HG02623 (cell line): ENCODE data around the gene FGG.
"Not testable (repeated sequence)": the region's sequence is repeated elsewhere in the genome, so short reads cannot be mapped to it uniquely, and the experiment has no call there.

Experiments used
- ATAC-seq: cut with Tn5 transposase; IDR thresholded peaks from one replicate; pipeline ENCODE4 v1.9.1; 2021; ENCODE audit warnings: moderate library complexity; ENCODE audit not compliant: unreplicated experiment

Gene FGG

GRCh38 chr4:154611833-154612232, 623 bp downstream of the FGG start:
- ATAC-seq, result no peak

DNA sequence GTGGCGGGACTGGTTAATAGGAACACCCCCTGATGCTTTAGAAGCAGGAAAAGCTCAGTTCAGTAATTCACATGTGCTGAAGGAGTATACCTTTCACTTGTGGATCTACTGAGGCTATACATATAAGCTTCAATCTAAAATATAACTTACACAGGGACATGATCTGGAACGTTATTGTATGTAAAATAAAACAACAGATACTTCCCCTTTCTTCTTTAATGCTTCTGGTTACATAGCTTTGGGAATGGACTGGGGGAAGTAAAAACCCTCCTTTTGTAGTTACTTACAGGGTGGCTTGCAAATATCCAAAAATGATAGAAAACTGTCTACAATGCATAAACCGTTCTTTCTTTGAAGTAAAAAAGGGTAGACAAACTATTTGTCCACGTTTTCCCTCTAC, 1.9 kb downstream of the FGG start:
- ATAC-seq, result no peak

GRCh38 chr4:154609532-154609931, 2.9 kb downstream of the FGG start:
- no peak for ATAC-seq

- no peak for ATAC-seq
Observed at GRCh38 chr4:154608361-154609252, 3.8 kb downstream of the FGG start.

- no peak for ATAC-seq
Observed at GRCh38 chr4:154606728-154607723, 5.4 kb downstream of the FGG start.

DNA sequence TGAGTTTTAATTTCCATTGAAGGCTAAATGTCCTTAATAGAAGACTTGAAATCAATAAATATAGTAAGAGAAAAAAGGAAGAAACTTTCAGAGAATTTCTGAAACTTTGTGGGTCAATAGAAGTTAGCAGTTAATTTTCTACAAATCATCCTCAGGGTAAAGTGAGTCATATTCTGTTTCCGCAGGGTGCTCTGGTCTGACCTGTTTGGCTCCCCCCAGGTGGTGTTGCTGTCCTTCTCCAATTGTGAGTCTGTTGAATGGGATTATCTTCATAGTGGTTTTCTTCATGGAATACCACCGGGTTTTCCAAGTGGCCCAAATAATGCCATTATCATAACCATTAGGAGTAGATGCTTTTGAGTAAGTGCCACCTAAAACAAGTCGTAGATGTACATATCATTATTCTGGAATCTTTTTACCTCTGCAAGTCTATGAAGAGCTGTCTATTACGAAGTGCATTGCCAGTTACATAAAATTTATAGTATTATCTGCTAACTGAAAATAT, 7.7 kb downstream of the FGG start:
- no peak for ATAC-seq

- no peak for ATAC-seq
Observed at GRCh38 chr4:154603033-154603943, 9.2 kb downstream of the FGG start.

GRCh38 chr4:154602404-154603020, 9.9 kb downstream of the FGG start:
- ATAC-seq, result no peak

GRCh38 chr4:154597798-154598774, 14.4 kb downstream of the FGG start:
- no peak for ATAC-seq

GRCh38 chr4:154597281-154597680, 15.2 kb downstream of the FGG start:
- ATAC-seq, result not testable (repeated sequence)

- no peak for ATAC-seq
Observed at GRCh38 chr4:154595807-154596206, 16.6 kb downstream of the FGG start.

DNA sequence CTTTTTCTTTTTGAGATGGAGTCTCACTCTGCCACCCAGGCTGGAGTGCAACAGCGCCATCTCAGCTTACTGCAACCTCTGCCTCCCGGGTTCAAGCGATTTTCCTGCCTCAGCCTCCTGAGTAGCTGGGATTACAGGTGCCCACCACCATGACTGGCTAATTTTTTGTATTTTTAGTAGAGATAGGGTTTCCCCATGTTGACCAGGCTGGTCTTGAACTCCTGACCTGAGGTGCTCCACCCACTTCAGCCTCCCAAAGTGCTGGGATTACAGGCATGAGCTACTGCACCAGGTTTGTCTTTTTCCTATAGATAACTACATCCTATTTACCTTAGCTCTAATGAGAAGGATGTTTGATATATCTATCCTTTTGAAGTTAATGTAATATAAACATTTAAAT, 18.1 kb downstream of the FGG start:
- ATAC-seq, result not testable (repeated sequence)

DNA sequence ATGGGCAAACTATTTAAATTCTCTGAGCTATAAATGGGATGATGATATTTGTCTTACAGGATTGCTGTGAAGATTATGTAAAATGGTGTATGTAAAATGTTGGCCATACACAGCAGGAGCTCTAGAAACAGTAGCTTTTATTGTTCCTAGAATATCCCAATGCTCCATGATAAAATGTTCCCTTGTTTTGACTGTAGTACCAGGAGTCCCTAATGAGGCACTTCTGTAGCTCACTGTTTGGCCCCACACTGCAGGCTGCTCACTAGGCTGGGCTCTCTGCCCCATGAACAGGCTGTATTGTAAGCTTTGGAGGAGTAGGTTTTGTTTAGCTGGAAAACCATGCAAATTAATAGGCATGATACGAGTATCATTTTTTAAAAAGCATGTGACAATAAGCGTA, 18.6 kb downstream of the FGG start:
- ATAC-seq, result no peak

- no peak for ATAC-seq
Observed at GRCh38 chr4:154591890-154592289, 20.6 kb downstream of the FGG start.

DNA sequence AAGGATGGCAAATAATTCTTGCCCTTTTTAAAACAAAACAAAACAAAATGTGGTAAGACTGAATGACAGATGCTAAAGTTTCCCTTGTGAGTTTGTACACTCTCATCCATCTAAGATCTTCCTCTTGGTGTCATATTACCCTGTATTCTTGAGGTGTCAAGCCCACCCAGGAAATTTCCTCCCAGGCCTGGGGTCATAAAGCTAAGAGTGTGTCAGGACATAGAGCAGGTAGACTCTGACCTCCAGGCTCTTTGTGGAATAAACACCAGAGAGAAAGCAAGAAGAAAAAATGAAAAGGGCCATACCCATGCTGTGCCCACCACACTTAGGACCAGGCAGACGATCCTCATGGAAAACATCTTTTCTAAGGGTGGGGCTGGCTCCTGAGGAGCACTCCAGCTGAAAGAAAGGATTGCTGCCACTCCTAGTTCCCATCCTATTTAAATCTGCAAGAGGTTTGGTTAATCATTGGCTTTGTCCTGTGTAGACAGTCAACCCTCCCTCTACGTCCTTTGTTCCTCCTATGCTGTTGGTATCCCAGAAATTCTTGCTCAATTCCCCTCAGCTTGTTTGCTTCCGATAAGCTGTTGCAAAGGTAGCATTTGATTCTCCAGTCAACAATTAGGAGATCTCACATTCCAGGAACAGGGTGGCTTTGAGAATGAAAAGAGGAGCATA, 22.0 kb downstream of the FGG start, which contains the start of gene FGA:
FGA (minus strand) TSS at position 414 of the 678 bp plus-strand sequence; CDS start at position 359, 55 bp downstream.
- ATAC-seq, result no peak

DNA sequence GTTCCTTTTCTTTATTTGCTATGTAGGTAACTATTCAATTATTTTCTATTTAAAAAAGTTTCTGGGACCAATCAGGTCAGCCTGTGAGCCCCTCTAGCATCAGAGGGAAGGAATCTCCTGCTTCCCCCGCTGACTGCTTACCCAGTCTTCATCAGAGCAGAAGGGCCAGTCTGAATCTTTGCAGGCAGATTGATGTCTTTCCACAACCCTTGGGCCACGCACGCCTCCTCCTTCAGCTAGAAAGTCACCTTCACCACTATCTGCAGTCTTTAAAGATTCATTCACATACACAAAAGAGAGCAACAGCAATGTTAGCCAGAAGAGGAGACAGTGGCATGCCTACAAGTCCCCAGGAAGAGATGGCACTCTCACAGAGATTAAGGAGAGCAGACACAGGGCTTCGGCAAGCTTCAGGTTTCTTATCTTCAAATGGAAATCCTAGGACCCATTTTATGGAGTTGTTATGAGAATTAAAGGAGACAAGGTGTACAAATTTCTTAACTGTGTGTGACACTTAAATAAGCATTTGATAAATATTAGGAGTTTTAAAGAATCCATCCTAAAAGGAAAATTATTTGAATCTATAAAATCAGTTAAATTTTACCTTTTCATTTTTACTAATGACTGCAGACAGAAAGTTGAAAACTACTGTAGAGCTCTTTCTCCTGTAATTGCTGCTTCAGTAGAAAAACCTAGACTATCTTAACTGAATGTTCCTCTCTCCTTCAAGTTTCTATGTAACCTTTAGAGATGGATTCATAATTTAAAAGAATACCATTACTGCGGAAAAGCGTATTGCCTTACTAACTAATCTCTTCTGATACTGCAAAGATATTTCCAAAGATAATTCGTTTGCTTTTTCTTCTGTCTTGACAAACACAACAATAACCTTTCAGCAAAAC, 22.9 kb downstream of the FGG start:
- ATAC-seq, result no peak

GRCh38 chr4:154588198-154588597, 24.3 kb downstream of the FGG start:
- no peak for ATAC-seq
